ENCODE measurements around the gene SCAMP3.

GRCh38 chr1:155285063-155285462 lies 22.9 kb upstream of the SCAMP3 start:
- TF ChIP-seq CTCF (IDR thresholded peaks at IDR 0.05 in 2 of 3, conservative IDR thresholded peaks at IDR 0.05 in 1 of 3; ENCODE audit: control insufficient read depth in 2 of 3, extremely low read depth in 1 of 3, insufficient read depth in 1 of 3, low read depth in 3 of 3, low read length in 3 of 3) (no peak), DPF2 (IDR thresholded peaks at IDR 0.05) (no peak), FOXM1 (IDR thresholded peaks at IDR 0.05; ENCODE audit: low read depth, low read length) (no peak), RAD21 (IDR thresholded peaks at IDR 0.05; ENCODE audit: insufficient read depth, low read depth, low read length) (no peak), CREB1 (IDR thresholded peaks at IDR 0.05; ENCODE audit: low read depth) (no peak), NFIC (IDR thresholded peaks at IDR 0.05; ENCODE audit: low read depth, low read length) (no peak)

Data from GM12878 (cell line).